ENCODE measurements around the gene TBC1D22A. TPM values are rescaled to one million over a fixed set of nuclear protein-coding genes. Genes with fewer than 3 reads are reported as not detected.

Gene TBC1D22A
- total and polyA plus RNA-seq, 9 of the 15 experiments (the other 6 are each of a cell fraction or from before 2014, with no cell fraction given) = 0.20 to 11.5 (median 5.2) TPM

DNA sequence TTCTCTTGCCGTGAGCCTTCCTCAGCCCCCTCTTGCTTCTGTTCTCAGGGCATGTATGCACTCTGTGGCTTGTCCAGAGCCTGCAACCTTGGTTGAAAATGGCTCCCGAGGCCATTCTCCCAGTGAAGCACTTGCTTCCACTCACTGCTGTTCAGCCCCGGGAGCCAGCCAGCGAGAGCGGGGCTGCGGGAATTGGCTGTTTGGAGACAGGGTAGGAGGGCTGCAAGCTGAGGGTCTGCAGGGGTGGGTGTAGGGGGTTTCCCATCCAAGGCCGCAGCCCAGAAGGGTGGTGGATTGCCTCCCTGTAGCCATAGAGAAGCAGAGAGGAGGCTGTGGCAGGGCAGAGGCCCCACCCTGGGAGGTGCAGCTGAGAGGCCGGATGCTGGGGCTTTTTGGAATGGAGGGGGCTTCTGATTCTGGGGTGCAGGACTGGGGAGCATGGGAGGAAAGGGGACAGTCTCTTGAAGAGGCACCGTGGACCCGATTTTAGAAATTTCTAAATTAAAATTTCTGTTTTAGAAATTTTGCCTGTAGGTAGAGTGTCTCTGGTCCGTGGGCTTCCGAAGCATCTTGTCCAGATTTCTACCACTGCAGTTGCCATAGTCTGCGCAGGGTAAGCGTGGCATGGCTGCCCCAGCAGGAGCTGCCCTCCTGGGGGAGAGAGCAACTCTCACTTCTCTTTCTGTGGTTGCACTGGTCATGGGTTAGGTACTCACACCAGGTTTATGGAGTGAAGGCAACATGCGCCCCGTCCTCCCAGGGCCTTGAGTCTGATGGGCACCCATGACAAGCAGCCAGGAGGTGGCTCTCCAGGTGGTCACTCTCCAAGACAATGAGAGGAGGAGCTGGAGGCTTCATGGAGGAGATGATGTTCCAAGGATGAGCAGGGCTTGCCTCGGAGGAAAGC is 100.2 kb downstream of the TBC1D22A start (continued):
- TF ChIP-seq, protein P1, sequence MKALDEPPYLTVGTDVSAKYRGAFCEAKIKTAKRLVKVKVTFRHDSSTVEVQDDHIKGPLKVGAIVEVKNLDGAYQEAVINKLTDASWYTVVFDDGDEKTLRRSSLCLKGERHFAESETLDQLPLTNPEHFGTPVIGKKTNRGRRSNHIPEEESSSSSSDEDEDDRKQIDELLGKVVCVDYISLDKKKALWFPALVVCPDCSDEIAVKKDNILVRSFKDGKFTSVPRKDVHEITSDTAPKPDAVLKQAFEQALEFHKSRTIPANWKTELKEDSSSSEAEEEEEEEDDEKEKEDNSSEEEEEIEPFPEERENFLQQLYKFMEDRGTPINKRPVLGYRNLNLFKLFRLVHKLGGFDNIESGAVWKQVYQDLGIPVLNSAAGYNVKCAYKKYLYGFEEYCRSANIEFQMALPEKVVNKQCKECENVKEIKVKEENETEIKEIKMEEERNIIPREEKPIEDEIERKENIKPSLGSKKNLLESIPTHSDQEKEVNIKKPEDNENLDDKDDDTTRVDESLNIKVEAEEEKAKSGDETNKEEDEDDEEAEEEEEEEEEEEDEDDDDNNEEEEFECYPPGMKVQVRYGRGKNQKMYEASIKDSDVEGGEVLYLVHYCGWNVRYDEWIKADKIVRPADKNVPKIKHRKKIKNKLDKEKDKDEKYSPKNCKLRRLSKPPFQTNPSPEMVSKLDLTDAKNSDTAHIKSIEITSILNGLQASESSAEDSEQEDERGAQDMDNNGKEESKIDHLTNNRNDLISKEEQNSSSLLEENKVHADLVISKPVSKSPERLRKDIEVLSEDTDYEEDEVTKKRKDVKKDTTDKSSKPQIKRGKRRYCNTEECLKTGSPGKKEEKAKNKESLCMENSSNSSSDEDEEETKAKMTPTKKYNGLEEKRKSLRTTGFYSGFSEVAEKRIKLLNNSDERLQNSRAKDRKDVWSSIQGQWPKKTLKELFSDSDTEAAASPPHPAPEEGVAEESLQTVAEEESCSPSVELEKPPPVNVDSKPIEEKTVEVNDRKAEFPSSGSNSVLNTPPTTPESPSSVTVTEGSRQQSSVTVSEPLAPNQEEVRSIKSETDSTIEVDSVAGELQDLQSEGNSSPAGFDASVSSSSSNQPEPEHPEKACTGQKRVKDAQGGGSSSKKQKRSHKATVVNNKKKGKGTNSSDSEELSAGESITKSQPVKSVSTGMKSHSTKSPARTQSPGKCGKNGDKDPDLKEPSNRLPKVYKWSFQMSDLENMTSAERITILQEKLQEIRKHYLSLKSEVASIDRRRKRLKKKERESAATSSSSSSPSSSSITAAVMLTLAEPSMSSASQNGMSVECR (CRISPR knock-in tag; IDR thresholded peaks at IDR 0.05) = no peak
- TF ChIP-seq, protein P2, sequence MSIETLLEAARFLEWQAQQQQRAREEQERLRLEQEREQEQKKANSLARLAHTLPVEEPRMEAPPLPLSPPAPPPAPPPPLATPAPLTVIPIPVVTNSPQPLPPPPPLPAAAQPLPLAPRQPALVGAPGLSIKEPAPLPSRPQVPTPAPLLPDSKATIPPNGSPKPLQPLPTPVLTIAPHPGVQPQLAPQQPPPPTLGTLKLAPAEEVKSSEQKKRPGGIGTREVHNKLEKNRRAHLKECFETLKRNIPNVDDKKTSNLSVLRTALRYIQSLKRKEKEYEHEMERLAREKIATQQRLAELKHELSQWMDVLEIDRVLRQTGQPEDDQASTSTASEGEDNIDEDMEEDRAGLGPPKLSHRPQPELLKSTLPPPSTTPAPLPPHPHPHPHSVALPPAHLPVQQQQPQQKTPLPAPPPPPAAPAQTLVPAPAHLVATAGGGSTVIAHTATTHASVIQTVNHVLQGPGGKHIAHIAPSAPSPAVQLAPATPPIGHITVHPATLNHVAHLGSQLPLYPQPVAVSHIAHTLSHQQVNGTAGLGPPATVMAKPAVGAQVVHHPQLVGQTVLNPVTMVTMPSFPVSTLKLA (conservative IDR thresholded peaks at IDR 0.05) = no peak
- TF ChIP-seq WHSC1 (IDR thresholded peaks at IDR 0.05; ENCODE audit: low read length) (no peak), TAF1 (IDR thresholded peaks at IDR 0.05; ENCODE audit: control insufficient read depth, extremely low read depth, insufficient read depth, low read length, severe bottlenecking) (no peak)
- TF ChIP-seq, protein P3, sequence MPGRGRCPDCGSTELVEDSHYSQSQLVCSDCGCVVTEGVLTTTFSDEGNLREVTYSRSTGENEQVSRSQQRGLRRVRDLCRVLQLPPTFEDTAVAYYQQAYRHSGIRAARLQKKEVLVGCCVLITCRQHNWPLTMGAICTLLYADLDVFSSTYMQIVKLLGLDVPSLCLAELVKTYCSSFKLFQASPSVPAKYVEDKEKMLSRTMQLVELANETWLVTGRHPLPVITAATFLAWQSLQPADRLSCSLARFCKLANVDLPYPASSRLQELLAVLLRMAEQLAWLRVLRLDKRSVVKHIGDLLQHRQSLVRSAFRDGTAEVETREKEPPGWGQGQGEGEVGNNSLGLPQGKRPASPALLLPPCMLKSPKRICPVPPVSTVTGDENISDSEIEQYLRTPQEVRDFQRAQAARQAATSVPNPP (IDR thresholded peaks at IDR 0.05; ENCODE audit: borderline replicate concordance, insufficient read depth, insufficient read length) = no peak
- TF ChIP-seq, protein P4, sequence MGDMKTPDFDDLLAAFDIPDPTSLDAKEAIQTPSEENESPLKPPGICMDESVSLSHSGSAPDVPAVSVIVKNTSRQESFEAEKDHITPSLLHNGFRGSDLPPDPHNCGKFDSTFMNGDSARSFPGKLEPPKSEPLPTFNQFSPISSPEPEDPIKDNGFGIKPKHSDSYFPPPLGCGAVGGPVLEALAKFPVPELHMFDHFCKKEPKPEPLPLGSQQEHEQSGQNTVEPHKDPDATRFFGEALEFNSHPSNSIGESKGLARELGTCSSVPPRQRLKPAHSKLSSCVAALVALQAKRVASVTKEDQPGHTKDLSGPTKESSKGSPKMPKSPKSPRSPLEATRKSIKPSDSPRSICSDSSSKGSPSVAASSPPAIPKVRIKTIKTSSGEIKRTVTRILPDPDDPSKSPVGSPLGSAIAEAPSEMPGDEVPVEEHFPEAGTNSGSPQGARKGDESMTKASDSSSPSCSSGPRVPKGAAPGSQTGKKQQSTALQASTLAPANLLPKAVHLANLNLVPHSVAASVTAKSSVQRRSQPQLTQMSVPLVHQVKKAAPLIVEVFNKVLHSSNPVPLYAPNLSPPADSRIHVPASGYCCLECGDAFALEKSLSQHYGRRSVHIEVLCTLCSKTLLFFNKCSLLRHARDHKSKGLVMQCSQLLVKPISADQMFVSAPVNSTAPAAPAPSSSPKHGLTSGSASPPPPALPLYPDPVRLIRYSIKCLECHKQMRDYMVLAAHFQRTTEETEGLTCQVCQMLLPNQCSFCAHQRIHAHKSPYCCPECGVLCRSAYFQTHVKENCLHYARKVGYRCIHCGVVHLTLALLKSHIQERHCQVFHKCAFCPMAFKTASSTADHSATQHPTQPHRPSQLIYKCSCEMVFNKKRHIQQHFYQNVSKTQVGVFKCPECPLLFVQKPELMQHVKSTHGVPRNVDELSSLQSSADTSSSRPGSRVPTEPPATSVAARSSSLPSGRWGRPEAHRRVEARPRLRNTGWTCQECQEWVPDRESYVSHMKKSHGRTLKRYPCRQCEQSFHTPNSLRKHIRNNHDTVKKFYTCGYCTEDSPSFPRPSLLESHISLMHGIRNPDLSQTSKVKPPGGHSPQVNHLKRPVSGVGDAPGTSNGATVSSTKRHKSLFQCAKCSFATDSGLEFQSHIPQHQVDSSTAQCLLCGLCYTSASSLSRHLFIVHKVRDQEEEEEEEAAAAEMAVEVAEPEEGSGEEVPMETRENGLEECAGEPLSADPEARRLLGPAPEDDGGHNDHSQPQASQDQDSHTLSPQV (IDR thresholded peaks at IDR 0.05) = no peak

Data from K562 (cell line).